GM23248 (cell line): Measurements from ENCODE around the gene DISP2. TPM values are rescaled to one million over a fixed set of nuclear protein-coding genes. Genes with fewer than 3 reads are reported as not detected.

Experiments
- DNase-seq: peaks from one replicate; pipeline ENCODE4 v3.0.0-alpha.2; 2015
- H2AFZ ChIP-seq: fragments of 200-600 bp; sonication (generic); 2 replicates; pipeline ENCODE4 v1.6.1; 2016; ENCODE audit warnings: antibody characterized with exemption
- H3F3A ChIP-seq: fragments of 200-600 bp; sonication (generic); 2 replicates; pipeline ENCODE4 v1.6.1; 2016; ENCODE audit warnings: mild to moderate bottlenecking, antibody characterized with exemption, mixed run types; ENCODE audit not compliant: insufficient read depth
- H3K27ac ChIP-seq: fragments of 200-600 bp; sonication (generic); 2 replicates; pipeline ENCODE4 v1.5.1; 2016; ENCODE audit warnings: mild to moderate bottlenecking
- H3K27me3 ChIP-seq: fragments of 200-600 bp; sonication (generic); replicated peaks from 2 replicates; pipeline ENCODE4 v1.6.1; 2016; ENCODE audit warnings: mild to moderate bottlenecking; ENCODE audit not compliant: insufficient read depth
- H3K36me3 ChIP-seq: fragments of 200-600 bp; sonication (generic); 2 replicates; pipeline ENCODE4 v1.6.1; 2016; ENCODE audit warnings: low read depth, mild to moderate bottlenecking
- H3K4me1 ChIP-seq: fragments of 200-600 bp; sonication (generic); 2 replicates; pipeline ENCODE4 v1.6.1; 2016; ENCODE audit warnings: mild to moderate bottlenecking; ENCODE audit not compliant: insufficient read depth
- H3K4me2 ChIP-seq: fragments of 200-600 bp; sonication (generic); one replicate; pipeline ENCODE4 v1.6.1; 2016; ENCODE audit warnings: mild to moderate bottlenecking; ENCODE audit not compliant: unreplicated experiment
- H3K4me3 ChIP-seq: fragments of 200-600 bp; sonication (generic); 2 replicates; pipeline ENCODE4 v1.5.1; 2016; ENCODE audit warnings: mild to moderate bottlenecking
- H3K79me2 ChIP-seq: fragments of 200-600 bp; sonication (generic); 2 replicates; pipeline ENCODE4 v1.6.1; 2016; ENCODE audit warnings: mild to moderate bottlenecking; ENCODE audit not compliant: insufficient read depth
- H3K9ac ChIP-seq: fragments of 200-600 bp; sonication (generic); 2 replicates; pipeline ENCODE4 v1.6.1; 2016; ENCODE audit warnings: mild to moderate bottlenecking
- H3K9me2 ChIP-seq: fragments of 200-600 bp; sonication (generic); 2 replicates; pipeline ENCODE4 v1.6.1; 2016; ENCODE audit warnings: mixed run types, mild to moderate bottlenecking, moderate library complexity; ENCODE audit not compliant: insufficient read depth
- H3K9me3 ChIP-seq: fragments of 200-600 bp; sonication (generic); one replicate; pipeline ENCODE4 v1.6.1; 2017; ENCODE audit warnings: low read depth
- H4K20me1 ChIP-seq: fragments of 200-600 bp; sonication (generic); 2 replicates; pipeline ENCODE4 v1.6.0; 2016; ENCODE audit not compliant: insufficient read depth
- EZH2 ChIP-seq: fragments of 200-600 bp; sonication (generic); IDR thresholded peaks from 2 replicates; pipeline ENCODE4 v1.6.1; 2018; ENCODE audit warnings: antibody characterized with exemption, mild to moderate bottlenecking; ENCODE audit not compliant: insufficient read depth, poor library complexity, severe bottlenecking
- EZH2phosphoT487 ChIP-seq: fragments of 200-600 bp; sonication (generic); IDR thresholded peaks from 2 replicates; pipeline ENCODE4 v1.6.1; 2018; ENCODE audit warnings: antibody characterized with exemption, moderate library complexity, mild to moderate bottlenecking, low read depth; ENCODE audit not compliant: insufficient read depth
- whole genome bisulfite sequencing, 2 experiments: methylation state at CpG; one replicate each; pipeline ENCODE4 v1.1.6; 2015 to 2017; ENCODE audit warnings: low lambda C conversion rate in 2 of 2, low coverage in 1 of 2; ENCODE audit errors: missing lambda C conversion rate in 2 of 2; 5-methylcytosine and 5-hydroxymethylcytosine counted together
- in situ Hi-C: fragments of 300-500 bp; cut with MboI; formaldehyde crosslinking; loops from 2 replicates; pipeline ENCODE4 v1.15.0; 2020
- polyA plus RNA-seq: library from polyadenylated mRNA; unstranded; fragments of >200 nt; fragmentation: Nextera tagmentation; extraction: Ambion mirVana; gene quantifications from 2 replicates; pipeline ENCODE4 v1.2.1, GENCODE V29; 2016
- total RNA-seq: library from RNA; depleted of rRNA; stranded (reverse); fragments of >200 nt; shearing (Covaris generic); gene quantifications from 2 replicates; pipeline ENCODE4 v1.2.3, GENCODE V29; 2014; rRNA removed

DISP2 gene
- total and polyA plus RNA-seq, 2 experiments from 2014 or later, result 0.11 to 0.51 TPM

DNA sequence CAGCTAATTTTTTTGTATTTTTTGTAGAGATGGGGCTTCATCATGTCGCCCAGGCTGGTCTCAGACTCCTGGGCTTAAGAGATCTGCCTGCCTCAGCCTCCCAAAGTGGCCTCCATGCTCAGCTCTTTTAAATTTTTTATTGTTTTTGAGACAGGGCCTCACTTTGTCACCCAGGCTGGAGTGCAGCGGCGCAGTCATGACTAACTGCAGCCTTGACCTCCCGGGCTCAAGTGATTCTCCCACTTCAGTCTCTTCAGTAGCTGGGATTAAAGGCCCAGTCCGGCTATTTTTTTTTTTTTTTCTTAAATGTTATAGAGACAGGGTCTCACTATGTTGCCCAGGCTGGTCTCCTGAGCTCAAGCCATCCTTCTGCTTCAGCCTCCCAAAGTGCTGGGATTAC, 67.7 kb downstream of the DISP2 start:
- DNase-seq, result no peak
- Histone ChIP-seq H3K4me3 (no peak overlapping the region), H3K36me3 (no peaks in the 10 kb centered on the region), H3K4me1 (peaks cover 10% of the 10 kb centered on the region), H3K27me3 (no peaks in the 10 kb centered on the region), H3K9me2 (no peaks in the 10 kb centered on the region), H3K79me2 (no peaks in the 10 kb centered on the region), H3K27ac (no peak overlapping the region), H3K9me3 (no peaks in the 10 kb centered on the region), H3K9ac (no peak overlapping the region), H3K4me2 (no peak overlapping the region), H4K20me1 (no peaks in the 10 kb centered on the region), H2AFZ (no peak overlapping the region), H3F3A (peaks cover 16% of the 10 kb centered on the region)
- TF ChIP-seq EZH2, result no peak
- TF ChIP-seq EZH2phosphoT487, result no peak
- in situ Hi-C loops, result no loop called here
- WGBS, 2 experiments, result 91 to 92% methylated on average over 5 of the region's 5 CpGs

DNA sequence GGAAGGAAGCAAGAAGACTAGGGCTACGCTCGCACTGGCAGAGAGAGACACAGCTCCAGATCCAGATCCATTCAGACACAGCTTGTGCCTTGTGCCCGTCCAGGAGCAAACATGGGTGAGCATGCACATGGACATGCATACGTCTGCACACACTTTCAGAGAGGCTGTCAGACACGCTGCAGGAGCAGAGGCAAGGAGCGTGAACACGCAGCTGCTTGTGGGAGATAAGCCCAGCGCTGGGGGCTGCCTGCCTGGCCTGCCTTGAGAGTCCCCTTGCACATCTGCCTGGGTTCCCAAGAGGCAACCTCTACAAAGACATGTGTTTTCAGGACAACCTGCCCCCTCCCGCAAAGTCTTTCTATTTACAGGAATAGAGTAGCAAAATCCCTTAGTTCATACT, 69.2 kb downstream of the DISP2 start:
- no peaks in the 10 kb centered on the region for H3K36me3 ChIP-seq
- H3K9me3 ChIP-seq, result no peaks in the 10 kb centered on the region
- H3K4me1 ChIP-seq, result peaks cover 10% of the 10 kb centered on the region
- H3K79me2 ChIP-seq, result no peaks in the 10 kb centered on the region
- H3K27me3 ChIP-seq, result no peaks in the 10 kb centered on the region
- in situ Hi-C loops, result no loop called here
- DNase-seq, result no peak
- WGBS, 2 experiments, result 86 to 89% methylated on average over 9 of the region's 9 CpGs
- no peak overlapping the region for H3K27ac ChIP-seq
- H3K4me2 ChIP-seq, result no peak overlapping the region
- H3K9ac ChIP-seq, result no peak overlapping the region
- peaks cover 15% of the 10 kb centered on the region for H3F3A ChIP-seq
- no peak overlapping the region for H3K4me3 ChIP-seq
- H2AFZ ChIP-seq, result no peak overlapping the region
- no peaks in the 10 kb centered on the region for H3K9me2 ChIP-seq
- H4K20me1 ChIP-seq, result no peaks in the 10 kb centered on the region
- TF ChIP-seq EZH2, result no peak
- TF ChIP-seq EZH2phosphoT487, result no peak

DNA sequence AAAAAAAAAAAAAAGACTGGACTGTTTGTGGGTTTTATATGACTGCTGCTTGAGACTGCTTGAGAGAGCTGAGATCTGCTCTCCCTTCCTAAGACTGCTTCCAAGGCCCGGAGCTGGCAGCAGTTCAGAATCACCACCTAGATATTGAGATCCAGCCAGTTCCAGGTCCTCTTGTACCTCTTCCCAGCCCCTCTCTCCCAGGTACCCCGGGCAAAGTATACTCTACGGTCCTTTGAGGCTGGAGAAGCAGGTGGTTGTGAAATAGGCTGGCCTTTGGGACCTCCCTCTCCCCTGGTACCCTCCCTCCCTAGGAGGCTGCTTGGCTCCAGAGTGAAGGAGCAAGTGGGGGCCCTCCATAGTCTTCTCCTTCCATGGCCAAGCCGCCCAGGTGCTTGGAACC, 70.2 kb downstream of the DISP2 start:
- H3F3A ChIP-seq, result peaks cover 15% of the 10 kb centered on the region
- in situ Hi-C loops, result no loop called here
- no peaks in the 10 kb centered on the region for H3K79me2 ChIP-seq
- no peaks in the 10 kb centered on the region for H3K27me3 ChIP-seq
- H3K9me3 ChIP-seq, result no peaks in the 10 kb centered on the region
- TF ChIP-seq EZH2phosphoT487 (no peak), EZH2 (no peak)
- WGBS, 2 experiments, result 69 to 74% methylated on average over 4 of the region's 4 CpGs
- H4K20me1 ChIP-seq, result no peaks in the 10 kb centered on the region
- H3K9me2 ChIP-seq, result no peaks in the 10 kb centered on the region
- H3K9ac ChIP-seq, result no peak overlapping the region
- no peak overlapping the region for H2AFZ ChIP-seq
- peaks cover 10% of the 10 kb centered on the region for H3K4me1 ChIP-seq
- no peak for DNase-seq
- no peaks in the 10 kb centered on the region for H3K36me3 ChIP-seq
- H3K4me2 ChIP-seq, result no peak overlapping the region
- no peak overlapping the region for H3K27ac ChIP-seq
- H3K4me3 ChIP-seq, result no peak overlapping the region

Other genes starting within 250 kb of the DISP2 start
- gene BMF, start 249.3 kb upstream of the DISP2 start, total RNA-seq, result 1.1 and 2.7 TPM in 2 replicates
- 0.40 and 0.41 TPM in 2 replicates for gene BMF, start 249.3 kb upstream of the DISP2 start, polyA plus RNA-seq
- gene BUB1B, start 197.2 kb upstream of the DISP2 start, total RNA-seq, result 9.4 and 23.4 TPM in 2 replicates
- 8.1 and 10.2 TPM in 2 replicates for gene BUB1B, start 197.2 kb upstream of the DISP2 start, polyA plus RNA-seq
- gene PAK6, start 119.2 kb upstream of the DISP2 start, total RNA-seq, result not detected in 2 replicates
- gene PAK6, start 119.2 kb upstream of the DISP2 start, polyA plus RNA-seq, result not detected in 2 replicates
- gene ANKRD63, start 75.2 kb upstream of the DISP2 start, total RNA-seq, result not detected in 2 replicates
- not detected in 2 replicates for gene ANKRD63, start 75.2 kb upstream of the DISP2 start, polyA plus RNA-seq
- 0.54 and 0.76 TPM in 2 replicates for gene PLCB2, start 50.3 kb upstream of the DISP2 start, total RNA-seq
- 1.1 TPM in 2 replicates for gene PLCB2, start 50.3 kb upstream of the DISP2 start, polyA plus RNA-seq
- gene INAFM2, start 34.5 kb upstream of the DISP2 start, total RNA-seq, result 16.6 and 19.9 TPM in 2 replicates
- gene INAFM2, start 34.5 kb upstream of the DISP2 start, polyA plus RNA-seq, result 3.9 and 4.5 TPM in 2 replicates
- 16.9 and 19.6 TPM in 2 replicates for gene CCDC9B, start 17.3 kb upstream of the DISP2 start, total RNA-seq
- gene CCDC9B, start 17.3 kb upstream of the DISP2 start, polyA plus RNA-seq, result 28.8 and 33.1 TPM in 2 replicates
- gene PHGR1, start 7.2 kb upstream of the DISP2 start, total RNA-seq, result not detected in 2 replicates
- gene PHGR1, start 7.2 kb upstream of the DISP2 start, polyA plus RNA-seq, result not detected in 2 replicates
- 31.1 and 35.8 TPM in 2 replicates for gene KNSTRN, start 24.5 kb downstream of the DISP2 start, total RNA-seq
- 37.7 and 37.8 TPM in 2 replicates for gene KNSTRN, start 24.5 kb downstream of the DISP2 start, polyA plus RNA-seq
- 24.4 and 28.2 TPM in 2 replicates for gene IVD, start 47.6 kb downstream of the DISP2 start, total RNA-seq
- gene IVD, start 47.6 kb downstream of the DISP2 start, polyA plus RNA-seq, result 49.6 and 50.1 TPM in 2 replicates
- gene BAHD1, start 82.7 kb downstream of the DISP2 start, total RNA-seq, result 10.3 and 22.0 TPM in 2 replicates
- 2.0 and 2.3 TPM in 2 replicates for gene BAHD1, start 82.7 kb downstream of the DISP2 start, polyA plus RNA-seq
- 26.1 and 26.6 TPM in 2 replicates for gene CHST14, start 112.8 kb downstream of the DISP2 start, total RNA-seq
- gene CHST14, start 112.8 kb downstream of the DISP2 start, polyA plus RNA-seq, result 18.7 and 21.2 TPM in 2 replicates
- gene CCDC32, start 206.8 kb downstream of the DISP2 start, total RNA-seq, result 25.7 and 44.7 TPM in 2 replicates
- gene CCDC32, start 206.8 kb downstream of the DISP2 start, polyA plus RNA-seq, result 26.2 and 29.5 TPM in 2 replicates
- gene RPUSD2, start 211.1 kb downstream of the DISP2 start, total RNA-seq, result 10.5 and 12.8 TPM in 2 replicates
- gene RPUSD2, start 211.1 kb downstream of the DISP2 start, polyA plus RNA-seq, result 8.5 and 9.6 TPM in 2 replicates
- gene KNL1, start 236.0 kb downstream of the DISP2 start, total RNA-seq, result 14.5 and 19.1 TPM in 2 replicates
- 5.7 and 6.4 TPM in 2 replicates for gene KNL1, start 236.0 kb downstream of the DISP2 start, polyA plus RNA-seq